GM21717 (cell line): ENCODE results near the gene TMCC3.
"Not testable (repeated sequence)": the region's sequence is repeated elsewhere in the genome, so short reads cannot be mapped to it uniquely, and the experiment has no call there.

Experiments used
- ATAC-seq: cut with Tn5 transposase; IDR thresholded peaks from one replicate; pipeline ENCODE4 v1.9.1; 2021; ENCODE audit warnings: mild to moderate bottlenecking, moderate library complexity; ENCODE audit not compliant: unreplicated experiment

Gene TMCC3, protein sequence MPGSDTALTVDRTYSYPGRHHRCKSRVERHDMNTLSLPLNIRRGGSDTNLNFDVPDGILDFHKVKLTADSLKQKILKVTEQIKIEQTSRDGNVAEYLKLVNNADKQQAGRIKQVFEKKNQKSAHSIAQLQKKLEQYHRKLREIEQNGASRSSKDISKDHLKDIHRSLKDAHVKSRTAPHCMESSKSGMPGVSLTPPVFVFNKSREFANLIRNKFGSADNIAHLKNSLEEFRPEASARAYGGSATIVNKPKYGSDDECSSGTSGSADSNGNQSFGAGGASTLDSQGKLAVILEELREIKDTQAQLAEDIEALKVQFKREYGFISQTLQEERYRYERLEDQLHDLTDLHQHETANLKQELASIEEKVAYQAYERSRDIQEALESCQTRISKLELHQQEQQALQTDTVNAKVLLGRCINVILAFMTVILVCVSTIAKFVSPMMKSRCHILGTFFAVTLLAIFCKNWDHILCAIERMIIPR

GRCh38 chr12:94650143-94651056 lies at the start of gene TMCC3:
Gene TMCC3 (minus strand): TSS chr12:94650557. CDS start chr12:94650430, 127 bp downstream.
- ATAC-seq, result peak; percentile 66

DNA sequence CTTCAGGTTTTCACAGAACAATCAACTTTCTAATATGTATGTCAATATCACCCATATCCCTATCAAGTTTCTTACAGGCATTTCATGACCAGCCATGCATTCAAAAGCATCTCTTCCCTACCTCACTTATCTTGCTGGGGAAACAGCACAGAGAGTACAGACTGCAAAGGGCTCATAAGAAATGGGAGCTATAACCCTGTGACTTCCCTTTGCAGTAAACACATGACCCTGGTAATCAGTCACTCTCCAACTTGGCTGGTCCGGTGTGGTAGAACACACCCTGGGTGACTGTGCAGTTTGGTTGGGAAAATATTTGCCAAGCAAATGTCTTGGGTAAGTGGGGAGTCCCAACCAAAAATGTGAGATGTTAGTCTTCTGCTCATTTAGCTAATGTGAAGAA lies 49.4 kb upstream of the TMCC3 start:
- no peak for ATAC-seq

DNA sequence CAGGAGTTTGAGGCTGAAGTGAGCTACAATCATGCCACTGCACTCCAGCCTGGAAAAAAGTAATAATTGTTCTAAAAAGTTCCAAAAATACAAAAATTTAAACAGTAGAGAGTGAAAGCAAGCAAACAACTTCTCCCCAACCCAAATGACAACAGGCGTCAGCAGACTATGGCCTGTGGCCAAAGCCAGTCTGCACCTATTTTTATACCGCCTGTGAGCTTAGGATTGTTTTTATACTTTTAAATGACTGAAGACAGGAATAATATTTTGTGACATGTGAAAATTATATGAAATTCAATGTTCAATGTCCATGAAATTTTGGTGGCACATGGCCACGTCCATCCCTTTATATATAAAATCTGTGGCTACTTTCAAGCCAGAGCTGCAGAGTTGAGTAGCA lies 48.2 kb upstream of the TMCC3 start:
- no peak for ATAC-seq

GRCh38 chr12:94697631-94698030 lies 47.3 kb upstream of the TMCC3 start:
- no peak for ATAC-seq

- no peak for ATAC-seq
Observed at GRCh38 chr12:94694732-94695131, 44.4 kb upstream of the TMCC3 start.

DNA sequence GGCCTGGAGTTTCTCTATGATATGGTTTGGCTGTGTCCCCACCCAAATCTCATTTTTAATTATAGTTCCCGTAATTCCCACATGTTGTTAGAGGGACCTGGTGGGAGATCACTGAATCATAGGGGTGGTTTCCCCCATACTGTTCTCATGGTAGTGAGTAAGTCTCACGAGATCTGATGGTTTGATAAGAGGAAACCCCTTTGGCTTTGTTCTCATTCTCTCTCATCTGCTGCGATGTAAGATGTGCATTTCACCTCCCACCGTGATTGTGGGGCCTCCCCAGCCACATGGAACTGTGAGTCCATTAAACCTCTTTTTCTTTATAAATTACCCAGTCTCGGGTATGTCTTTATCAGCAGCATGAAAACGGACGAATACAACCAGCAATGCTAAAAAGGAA lies 42.5 kb upstream of the TMCC3 start:
- ATAC-seq, result not testable (repeated sequence)

- no peak for ATAC-seq
Observed at GRCh38 chr12:94690198-94690771, 39.9 kb upstream of the TMCC3 start.

DNA sequence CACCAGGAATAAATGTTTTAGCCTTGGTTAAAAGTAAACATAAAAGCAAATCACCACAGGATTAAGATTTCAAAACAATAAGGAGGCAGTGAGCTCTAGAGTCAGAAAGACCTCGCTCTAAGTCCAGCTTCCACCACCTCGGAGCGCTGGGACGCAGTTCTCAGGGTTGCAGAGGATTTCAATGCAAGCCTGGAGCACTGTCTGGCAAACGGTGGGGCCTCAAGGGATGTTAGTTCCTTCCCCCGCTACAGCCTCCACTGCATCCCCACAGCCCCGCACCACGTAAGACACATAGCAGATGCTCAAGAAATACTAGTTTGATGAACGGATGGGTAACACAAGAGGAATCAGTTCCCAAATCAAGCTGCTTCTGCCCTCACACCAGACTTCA lies 39.3 kb upstream of the TMCC3 start:
- ATAC-seq, result no peak

- ATAC-seq, result no peak
Observed at GRCh38 chr12:94689002-94689645, 38.8 kb upstream of the TMCC3 start.

GRCh38 chr12:94687891-94688290 lies 37.5 kb upstream of the TMCC3 start:
- ATAC-seq, result no peak

DNA sequence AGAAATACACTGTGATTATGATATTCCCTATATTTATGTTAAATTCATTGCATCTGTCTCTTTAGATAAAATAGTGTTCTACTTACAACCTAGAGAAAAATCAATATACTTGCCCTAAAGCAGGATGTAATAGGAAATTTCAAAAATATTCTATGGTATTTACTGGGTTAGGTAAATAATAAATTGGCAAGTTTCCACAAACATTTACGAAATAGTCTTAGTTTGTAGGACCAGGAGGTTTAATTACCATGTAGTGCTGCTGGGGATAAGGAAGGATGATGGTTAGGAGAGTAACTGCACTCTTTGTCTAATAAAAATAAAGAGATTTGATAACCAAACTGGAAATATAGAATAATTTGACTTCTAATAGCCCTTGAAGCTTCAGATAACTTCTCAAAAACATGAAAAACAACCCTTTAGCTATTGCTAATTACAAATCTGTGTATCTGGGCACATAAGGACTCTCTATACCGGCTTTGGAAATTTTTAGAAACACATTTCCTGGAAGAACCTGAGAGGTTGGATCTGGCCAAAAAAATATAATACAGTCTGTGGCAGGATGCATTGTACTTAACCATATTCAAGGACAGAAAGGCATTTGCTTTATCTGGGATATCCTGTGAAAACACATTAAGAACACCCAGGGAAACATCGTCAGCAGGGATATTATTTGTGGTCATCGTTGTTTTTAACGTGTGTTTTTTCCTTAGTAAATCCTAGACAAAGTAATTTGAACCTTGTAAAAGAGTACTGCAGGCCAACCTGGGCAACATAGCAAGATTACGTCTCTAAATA lies 36.7 kb upstream of the TMCC3 start:
- ATAC-seq, result no peak

DNA sequence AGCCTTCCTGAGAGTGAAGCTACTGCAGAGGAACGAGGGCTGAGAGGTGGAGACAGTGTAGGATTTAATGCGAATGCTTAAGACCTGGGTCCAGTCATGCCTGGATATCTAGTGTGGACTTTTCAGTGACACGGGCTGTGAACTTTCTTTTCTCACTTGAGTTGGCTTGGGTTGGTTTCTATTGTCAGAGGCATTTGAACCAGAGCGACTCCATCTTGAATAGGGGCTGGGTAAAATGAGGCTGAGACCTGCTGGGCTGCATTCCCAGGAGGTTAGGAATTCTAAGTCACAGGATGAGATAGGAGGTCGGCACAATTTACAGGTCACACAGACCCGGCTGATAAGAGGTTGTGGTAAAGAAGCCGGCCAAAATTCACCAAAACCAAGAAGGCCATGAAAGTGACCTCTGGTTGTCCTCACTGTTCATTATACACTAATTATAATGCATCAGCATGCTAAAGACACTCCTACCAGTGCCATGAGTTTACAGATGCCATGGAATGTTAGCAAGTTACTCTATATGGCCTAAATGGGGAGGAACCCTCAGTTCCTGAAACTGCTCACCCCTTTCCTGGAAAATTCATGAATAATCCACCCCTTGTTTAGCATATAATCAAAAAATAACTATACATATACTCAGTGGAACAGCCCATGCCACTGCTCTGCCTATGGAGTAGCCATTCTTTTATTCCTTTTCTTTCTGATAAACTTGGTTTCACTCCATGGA lies 34.2 kb upstream of the TMCC3 start:
- ATAC-seq, result no peak

DNA sequence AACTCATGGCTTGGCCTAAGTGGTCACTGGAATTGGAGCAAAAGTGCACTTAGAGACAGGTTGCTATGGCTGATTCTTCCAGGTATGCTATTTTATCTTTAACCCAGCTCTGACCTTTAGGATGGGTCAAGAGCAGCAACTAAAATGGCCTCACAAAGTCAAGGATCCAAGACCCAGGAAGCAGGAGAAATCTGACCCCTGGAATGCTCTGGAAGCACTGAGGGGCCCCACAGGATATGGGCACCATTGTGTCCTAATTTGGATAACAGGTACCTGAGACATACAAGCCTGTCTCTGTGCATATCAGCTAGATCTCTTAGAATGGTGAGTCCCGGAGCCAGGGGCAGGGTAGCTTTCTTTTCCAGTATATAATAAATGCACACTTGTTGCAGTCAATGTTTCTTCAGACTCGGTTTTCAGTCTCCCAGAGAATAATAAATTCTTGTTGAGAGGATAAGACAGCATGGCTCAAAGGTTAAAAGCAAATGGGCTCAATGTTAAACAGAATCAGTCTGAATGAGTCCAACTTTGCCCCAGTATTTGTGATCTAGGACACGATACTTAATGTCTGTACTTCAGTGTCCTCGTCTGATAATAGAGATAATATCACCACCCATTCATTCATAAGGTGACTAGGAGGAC lies 29.3 kb upstream of the TMCC3 start:
- no peak for ATAC-seq

DNA sequence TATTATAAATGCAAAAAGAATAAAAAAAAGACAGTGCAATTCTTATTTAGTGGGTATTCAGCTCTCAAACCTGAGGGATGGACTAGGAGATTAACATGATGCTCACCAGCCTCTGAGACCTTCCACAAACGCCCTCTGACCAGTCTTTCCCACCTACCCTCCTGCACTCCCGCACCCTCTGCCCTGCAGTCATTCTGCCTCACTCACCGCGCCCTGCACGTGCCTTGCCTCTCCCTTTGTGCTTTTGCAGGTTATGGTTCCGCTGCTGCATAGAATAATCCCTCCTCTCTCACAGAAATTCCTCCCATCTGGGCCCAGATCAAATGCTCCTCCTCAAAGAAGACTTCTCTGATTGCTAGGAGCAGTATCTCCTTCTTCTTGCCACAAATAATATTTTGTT lies 28.5 kb upstream of the TMCC3 start:
- no peak for ATAC-seq

GRCh38 chr12:94678379-94678778 lies 28.0 kb upstream of the TMCC3 start:
- no peak for ATAC-seq

GRCh38 chr12:94677778-94678177 lies 27.4 kb upstream of the TMCC3 start:
- ATAC-seq, result no peak

DNA sequence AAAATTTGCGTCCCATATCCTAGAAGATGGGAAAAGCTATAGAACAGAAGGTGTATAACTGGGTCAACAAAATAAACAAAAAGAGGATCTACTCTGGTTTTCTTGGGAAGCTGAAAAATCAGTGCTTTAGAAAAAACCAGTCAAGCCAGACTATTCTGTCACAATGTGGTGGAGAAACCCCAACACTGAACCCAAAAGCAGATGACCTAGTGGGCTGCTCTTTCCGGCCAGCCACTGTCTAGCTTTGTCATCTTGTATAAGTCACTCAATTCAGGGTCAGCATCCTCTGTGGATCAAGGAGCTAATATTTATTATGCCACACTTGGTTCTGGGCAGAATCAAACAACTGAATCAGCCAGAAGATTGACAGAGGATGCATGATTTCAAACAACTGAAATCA lies 26.6 kb upstream of the TMCC3 start:
- ATAC-seq, result no peak

DNA sequence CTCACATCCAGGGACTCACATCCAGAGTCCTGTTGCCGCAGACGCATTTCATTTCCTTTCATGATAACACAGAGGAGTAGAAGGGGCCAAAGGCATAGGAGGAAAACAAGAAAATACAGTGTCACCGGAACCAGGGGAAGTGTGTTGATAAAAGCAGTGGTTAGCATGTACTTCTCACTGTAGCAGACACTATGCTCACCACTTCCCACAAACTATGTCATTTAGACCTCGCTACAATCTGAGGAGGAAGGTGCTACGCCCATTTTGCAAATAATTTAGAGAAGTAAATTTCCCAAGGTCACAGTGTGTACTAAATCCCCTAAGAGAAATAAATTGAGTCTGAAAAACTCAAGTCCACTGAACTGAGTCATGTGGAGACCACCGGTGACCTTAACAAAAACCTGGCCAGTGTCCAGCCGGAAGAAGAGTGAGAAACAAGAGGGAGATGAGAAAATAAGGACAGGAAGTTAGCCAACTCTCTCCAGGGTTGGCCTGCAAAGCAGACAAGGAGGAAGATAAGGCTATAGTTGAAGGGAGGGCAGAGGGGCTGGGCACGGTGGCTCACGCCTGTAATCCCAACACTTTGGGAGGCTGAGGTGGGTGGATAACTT lies 25.8 kb upstream of the TMCC3 start:
- ATAC-seq, result peak; percentile 57

GRCh38 chr12:94674835-94675234 lies 24.5 kb upstream of the TMCC3 start:
- no peak for ATAC-seq
